GM21367 (cell line): ENCODE data around the gene NKX2-8.
"Not testable (repeated sequence)": the region's sequence is repeated elsewhere in the genome, so short reads cannot be mapped to it uniquely, and the experiment has no call there.

Experiments
- ATAC-seq: cut with Tn5 transposase; IDR thresholded peaks from one replicate; pipeline ENCODE4 v1.9.1; 2021; ENCODE audit not compliant: unreplicated experiment

The NKX2-8 gene

DNA sequence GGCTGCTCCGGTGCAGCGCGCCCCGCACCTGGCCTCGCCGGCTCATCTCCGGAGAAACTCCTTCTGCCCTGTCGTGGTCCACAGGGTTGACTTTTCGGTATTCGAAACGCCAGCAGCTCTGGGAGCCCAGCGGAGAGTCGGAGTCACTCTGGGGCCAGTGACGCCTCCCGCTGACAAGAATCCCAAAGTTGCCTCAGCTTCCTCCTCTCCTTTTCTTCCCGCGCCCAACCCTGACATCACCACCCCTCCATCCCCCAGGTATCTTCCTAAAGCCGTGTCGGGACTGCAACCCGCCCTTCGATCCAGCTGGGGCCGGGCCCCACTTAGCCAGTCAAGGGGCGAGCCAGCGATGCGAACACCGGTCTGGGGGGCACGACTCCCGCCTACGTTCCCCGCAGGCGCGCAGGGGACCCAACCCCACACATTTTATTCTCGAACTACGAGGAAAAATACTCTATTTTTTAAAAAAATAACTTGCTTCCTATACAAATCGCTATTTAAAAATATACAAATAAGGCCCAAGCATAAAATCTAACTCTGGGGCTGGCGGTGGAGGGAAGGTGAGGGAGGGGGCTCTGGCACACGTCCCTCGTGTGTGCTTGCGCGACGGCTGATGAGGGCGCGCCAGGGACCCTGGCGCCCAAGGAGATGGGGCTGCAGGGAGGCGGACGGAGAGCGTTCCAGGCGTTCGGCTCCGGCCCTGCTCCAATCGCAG is 2.1 kb downstream of the NKX2-8 start:
- no peak for ATAC-seq

DNA sequence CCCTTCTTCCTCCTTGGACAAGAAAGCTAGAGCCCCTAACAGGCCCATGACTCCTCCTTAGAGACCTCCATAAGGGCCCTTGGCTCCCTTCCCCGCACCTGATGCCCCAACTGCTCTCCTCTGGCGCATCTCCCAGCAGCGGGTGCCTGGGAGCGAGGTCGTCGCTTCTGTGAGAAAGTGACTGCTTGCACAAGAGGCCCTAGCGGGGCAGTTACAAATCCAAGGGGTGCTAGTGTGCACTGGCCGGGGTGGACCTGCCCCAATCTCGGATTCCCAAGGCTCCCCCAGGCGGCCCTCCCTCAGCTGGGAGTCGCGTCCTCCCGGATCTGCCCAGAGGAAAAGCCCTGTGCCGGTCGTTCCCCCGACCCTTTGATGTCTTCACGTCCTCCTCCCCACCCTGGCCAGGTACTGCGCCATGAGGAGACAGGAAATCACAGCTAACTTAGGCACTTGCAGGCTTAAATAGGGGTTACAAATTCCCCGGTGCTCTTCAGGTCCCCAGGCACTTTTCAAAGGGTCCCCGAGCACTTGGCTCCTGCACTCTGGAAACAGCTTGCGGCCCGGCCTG is 2.8 kb downstream of the NKX2-8 start:
- ATAC-seq: no peak

DNA sequence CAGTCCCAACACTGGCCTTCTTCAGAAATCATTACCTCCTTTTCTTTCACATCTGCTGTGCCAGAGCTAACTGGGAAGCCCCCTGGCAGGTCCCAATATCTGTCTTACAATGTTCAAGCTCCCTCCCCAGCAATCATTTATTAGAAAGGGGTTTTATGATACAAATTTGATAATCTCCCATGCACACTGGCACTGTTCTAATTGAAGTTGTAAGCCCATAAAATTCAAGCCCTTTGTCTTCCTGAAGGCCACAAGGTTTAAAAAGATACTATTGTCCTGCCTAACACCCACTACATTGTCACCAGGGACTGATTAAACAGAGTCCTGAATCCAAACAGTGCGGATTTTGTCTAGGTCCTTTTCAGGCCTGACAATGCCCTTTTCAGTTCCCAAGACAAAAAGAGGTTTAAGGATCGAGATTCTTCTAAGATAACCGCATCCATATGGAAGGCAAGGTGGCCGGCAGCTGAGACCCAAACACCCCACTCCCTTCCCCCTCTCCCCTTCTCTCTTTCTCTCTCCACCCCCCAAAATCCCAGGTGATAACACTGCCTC is 3.3 kb downstream of the NKX2-8 start:
- no peak for ATAC-seq

DNA sequence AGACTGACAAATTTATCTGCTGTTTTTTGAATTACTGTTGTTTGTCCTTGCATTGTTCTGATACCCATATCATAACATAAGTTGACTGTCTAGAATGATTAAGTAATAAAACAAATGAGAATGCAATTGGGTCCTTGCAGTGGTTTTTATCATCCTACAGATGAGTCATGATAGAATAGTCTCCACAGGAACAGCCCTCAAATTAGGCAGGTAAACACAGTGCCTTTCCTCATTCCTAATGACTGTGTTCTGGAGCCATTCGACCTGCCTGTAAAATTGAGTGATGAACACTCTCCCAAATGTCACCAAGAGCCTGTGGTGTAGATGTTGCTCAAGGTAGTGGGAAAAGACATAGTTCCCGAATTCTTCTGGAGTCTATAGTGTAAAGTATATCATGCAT is 12.3 kb downstream of the NKX2-8 start:
- no peak for ATAC-seq

DNA sequence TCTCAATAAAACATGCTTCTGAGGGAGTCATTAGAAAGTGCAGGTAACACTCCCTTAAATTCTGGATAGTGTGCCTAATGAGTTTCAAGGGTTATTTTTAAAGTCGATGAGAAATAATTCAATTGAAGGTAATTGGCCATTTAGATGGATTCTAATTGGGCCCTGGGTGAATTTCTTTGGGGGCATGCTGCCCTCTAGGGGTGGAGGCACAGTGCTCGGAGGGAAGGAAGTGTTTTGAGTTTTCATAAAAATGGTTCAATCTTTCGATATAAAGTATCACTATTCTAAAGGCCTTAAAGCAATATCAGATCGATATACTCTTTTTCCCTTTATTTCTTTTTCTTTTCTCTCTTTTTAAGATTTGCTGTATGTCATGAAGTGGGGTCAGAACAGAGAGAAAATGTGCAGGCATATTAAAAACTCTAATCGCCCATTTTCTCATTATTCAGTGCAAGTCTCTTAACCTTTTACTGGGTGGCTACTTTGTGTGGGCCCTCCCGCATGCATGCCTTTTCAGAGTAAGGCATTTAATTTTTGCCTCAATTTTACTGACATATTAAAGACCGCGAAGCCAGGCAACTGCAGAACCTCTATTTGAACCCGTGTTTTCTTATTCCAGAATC is 25.5 kb downstream of the NKX2-8 start:
- ATAC-seq: no peak

DNA sequence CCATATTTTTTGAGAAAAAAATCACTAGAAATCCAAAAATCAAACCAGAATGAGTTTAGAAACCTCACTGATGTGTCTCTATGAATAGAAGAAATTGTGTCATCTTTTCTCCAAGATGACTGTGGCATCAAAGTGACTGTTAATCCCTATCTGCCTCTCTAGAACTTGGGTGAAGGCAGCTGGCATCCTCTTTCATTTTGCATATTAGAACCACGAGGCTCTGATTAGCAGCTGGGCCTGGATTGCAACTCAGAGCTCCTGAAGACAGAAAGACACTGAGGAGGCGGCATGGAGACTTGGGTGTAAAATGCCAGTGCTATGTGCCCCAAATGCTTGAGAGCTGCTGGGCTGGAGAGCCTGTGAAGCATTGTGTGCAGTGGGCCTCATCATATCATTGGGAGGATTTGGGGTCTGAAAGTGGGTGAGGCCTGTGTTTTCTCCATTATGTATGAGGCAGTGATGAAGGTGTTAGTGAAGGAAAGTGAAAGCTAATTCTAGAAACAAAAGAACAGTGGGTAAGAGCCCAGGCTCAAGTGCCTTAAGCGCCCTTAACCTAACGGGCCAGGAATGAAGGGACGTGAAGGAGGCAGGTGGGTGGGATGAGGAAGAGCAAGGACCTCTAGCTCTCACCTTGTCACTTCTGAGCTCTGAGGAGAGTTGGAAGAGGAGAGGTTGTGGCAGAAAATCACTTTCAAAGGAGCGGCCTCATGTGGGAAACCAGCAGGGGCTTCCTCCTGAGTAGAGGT is 26.2 kb downstream of the NKX2-8 start:
- no peak for ATAC-seq

DNA sequence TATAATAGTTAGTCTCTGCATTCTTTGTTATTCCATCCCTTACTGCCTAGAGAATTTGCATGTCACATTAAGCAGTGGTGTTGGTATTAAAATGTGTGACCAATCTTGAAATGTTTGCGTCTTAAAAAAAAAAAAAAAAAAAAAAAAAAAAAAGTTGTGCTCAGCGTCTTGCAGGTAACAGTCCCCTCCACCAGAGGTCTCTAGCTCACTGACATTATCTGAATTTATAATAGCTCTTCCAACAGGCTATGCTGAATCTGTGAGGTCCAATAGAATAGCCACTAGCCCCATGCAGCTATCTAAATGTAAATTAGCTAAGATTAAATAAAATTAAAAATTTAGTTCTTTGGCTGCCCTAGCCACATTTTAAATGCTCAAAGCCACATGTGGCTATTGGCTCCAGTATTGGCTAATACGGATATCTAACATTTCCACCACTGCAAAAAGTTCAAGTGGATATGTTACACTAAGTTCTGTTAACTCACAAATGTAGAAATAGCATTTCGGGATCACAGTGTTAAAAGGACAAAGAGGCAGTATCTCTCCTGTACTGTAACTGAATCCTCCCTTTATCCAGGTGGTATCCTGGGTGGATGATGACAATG is 28.7 kb downstream of the NKX2-8 start:
- ATAC-seq: no peak

DNA sequence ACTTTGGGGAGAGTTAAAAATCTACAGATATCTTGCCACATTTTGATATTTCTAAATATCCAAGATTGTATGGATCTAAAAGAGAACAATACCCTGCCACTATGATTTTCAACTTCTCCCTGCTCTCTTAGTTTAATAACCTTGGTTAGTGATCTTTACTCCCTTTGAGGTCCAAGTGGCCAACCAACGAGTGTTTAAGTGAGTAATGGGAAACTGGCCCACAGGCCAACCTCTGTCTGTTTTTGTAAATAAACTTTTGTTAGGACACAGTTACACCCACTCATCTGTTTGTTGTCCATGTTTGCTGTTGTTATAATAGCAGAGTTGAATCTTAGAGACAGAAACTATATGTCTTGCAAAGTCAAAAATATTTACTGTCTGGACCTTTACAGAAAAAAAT is 31.5 kb downstream of the NKX2-8 start:
- ATAC-seq: no peak

DNA sequence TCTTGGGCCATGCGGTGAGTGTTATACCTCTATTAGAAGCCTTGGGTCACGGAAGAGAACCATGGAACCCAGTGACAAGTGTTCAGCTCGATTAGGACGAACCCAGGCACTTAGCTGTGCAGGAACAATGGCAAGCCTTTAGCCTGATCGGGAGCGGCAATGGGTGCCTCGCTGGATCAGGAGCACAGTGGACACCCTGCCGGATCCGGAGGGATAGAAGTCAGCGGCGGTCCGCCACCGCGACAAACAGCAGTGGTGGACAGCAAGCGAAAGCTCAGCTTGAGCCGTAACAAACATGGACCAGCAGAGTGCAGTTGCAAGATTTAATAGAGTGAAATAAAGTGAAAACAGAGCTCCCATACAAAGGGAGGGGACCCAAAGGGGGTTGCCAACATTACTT is 38.1 kb downstream of the NKX2-8 start:
- not testable (repeated sequence) for ATAC-seq

DNA sequence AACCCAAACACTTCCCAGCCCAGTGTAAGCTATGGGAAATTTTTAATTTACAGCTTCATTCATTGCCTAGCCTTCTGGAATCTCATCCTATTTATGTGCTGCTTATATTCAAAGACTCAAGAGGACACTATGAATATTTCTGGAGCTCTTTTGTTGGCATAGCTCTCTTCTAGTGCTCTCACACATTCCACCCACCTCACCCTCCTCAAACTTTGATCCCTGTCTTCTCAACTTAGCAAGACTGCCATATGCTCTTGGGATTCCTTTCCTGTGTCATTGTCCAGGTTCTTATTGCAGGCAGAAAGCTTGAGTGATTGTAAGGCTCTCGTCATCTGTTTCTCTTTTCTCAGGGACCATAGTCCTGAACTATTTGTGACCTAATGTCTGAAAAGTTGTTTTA is 44.4 kb downstream of the NKX2-8 start:
- ATAC-seq: no peak
